MCF 10A (cell line): ENCODE measurements around the gene TMEM134. TPM values are rescaled to one million over a fixed set of nuclear protein-coding genes. Genes with fewer than 3 reads are reported as not detected.
"Not testable (repeated sequence)": the region's sequence is repeated elsewhere in the genome, so short reads cannot be mapped to it uniquely, and the experiment has no call there.

Experiments used
- BruUV-seq: library from RNA; stranded (reverse); fragments of 400-500 nt; replicated peaks from 2 replicates; lab custom pipeline; 2021; lab: Mats Ljungman, UMichigan
- CTCF ChIA-PET: fragments of 300-600 bp; sonication (Branson Sonifier 250); formaldehyde crosslinking; extraction: SDS; loops from one replicate; lab custom pipeline; 2021; ENCODE audit warnings: antibody characterized with exemption, inconsistent platforms; lab: Yijun Ruan, JAX
- POLR2A ChIA-PET: fragments of 300-600, 350-650 bp; sonication (Branson Sonifier 250); formaldehyde crosslinking; extraction: SDS; loops from one replicate; lab custom pipeline; 2020; ENCODE audit warnings: antibody characterized with exemption, inconsistent platforms; lab: Yijun Ruan, JAX
- DNase-seq: peaks from one replicate; pipeline ENCODE4 v3.0.0-alpha.2; 2018; ENCODE audit not compliant: unreplicated experiment
- H3K27ac Mint-ChIP-seq: one replicate; pipeline ENCODE4 v1.8.0; 2022; ENCODE audit warnings: mild to moderate bottlenecking, low read depth, mixed read lengths; ENCODE audit not compliant: unreplicated experiment
- H3K27me3 Mint-ChIP-seq: one replicate; pipeline ENCODE4 v1.8.0; 2022; ENCODE audit warnings: mixed read lengths; ENCODE audit not compliant: insufficient read depth, unreplicated experiment
- H3K36me3 Mint-ChIP-seq: one replicate; pipeline ENCODE4 v1.8.0; 2022; ENCODE audit warnings: mild to moderate bottlenecking, moderate library complexity, mixed read lengths; ENCODE audit not compliant: insufficient read depth, unreplicated experiment
- H3K4me1 Mint-ChIP-seq: one replicate; pipeline ENCODE4 v1.8.0; 2022; ENCODE audit warnings: mixed read lengths; ENCODE audit not compliant: insufficient read depth, unreplicated experiment
- H3K4me3 Mint-ChIP-seq: one replicate; pipeline ENCODE4 v1.8.0; 2022; ENCODE audit warnings: mild to moderate bottlenecking, moderate library complexity, mixed read lengths; ENCODE audit not compliant: unreplicated experiment
- H3K9me3 Mint-ChIP-seq: one replicate; pipeline ENCODE4 v1.8.0; 2022; ENCODE audit warnings: mixed read lengths; ENCODE audit not compliant: unreplicated experiment
- CTCF ChIP-seq: fragments of 200-600 bp; IDR thresholded peaks from one replicate; pipeline ENCODE4 v1.8.0; 2022; ENCODE audit warnings: antibody characterized with exemption, mild to moderate bottlenecking; ENCODE audit not compliant: unreplicated experiment
- intact Hi-C: fragments of 100-400 bp; cut with micrococcal nuclease; formaldehyde crosslinking; loops from 2 replicates; pipeline ENCODE4 v1.14.1; 2022
- total RNA-seq: library from RNA; stranded (reverse); gene quantifications from 2 replicates; pipeline ENCODE4 v1.2.3, GENCODE V29; 2022

Gene TMEM134
- total RNA-seq, 1 experiment from 2014 or later, result 49.7 TPM

DNA sequence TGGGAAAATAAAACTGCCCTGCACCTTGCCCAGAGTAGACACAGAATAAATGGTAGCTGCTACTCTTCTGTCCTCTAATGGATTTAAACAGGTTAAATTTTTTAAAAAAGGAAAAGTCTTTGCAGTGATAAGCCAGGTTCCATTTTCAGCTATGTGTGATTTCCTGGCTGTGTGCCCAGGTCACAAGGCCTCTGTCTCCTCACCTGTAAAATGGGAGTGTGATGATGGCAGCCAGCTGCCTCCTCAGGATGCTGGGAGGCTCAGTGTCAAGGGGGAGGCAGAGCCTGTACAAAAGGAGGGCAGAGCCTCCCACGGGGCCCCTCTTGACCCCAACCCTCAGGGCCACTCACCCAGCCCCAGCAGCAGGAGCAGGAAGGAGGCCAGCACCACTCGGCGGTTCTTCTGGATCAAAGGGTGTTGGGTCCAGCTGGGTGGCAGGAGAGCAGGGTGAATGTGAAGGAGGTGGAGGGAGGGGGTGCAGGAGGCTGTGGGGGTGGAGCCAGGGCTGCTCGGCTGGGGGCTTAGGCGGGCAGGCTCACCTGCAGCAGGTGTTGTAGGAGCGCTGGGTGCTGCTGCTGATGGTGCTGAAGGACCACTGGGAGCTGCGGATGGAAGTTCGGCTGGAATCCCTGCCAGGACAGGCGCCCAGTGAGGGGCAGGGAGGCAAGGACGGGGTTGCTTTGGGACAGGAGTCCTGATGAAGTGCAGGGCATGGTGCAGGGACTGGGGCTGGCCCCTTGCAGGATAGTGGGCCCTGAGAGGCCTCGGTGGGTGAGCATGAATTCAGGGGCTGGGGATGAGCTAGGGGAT is 1.9 kb downstream of the TMEM134 start:
- ChIA-PET CTCF (interaction anchor here (0.7 to 1.9 kb wide), 4 partner anchors 39 to 195 kb away, joined by 3 to 8 read pairs (median 4); partner anchors contain the start of gene RPS6KB2), POLR2A (interaction anchor here (1.2 to 3.2 kb wide), 10 partner anchors 8 to 116 kb away, joined by 3 to 48 read pairs (median 12); partner anchors contain the start of genes AIP, CDK2AP2, GSTP1 and POLD4)
- Mint-ChIP-seq H3K27ac (peak overlapping the region; percentile 79), H3K4me3 (peak overlapping the region; percentile 95), H3K9me3 (no peaks in the 10 kb centered on the region), H3K27me3 (no peaks in the 10 kb centered on the region), H3K4me1 (peaks cover 20% of the 10 kb centered on the region), H3K36me3 (peaks cover 17% of the 10 kb centered on the region)
- intact Hi-C loops, result no loop called here
- no peak for TF ChIP-seq CTCF
- DNase-seq, result no peak
- BruUV-seq, result no TSS peak

DNA sequence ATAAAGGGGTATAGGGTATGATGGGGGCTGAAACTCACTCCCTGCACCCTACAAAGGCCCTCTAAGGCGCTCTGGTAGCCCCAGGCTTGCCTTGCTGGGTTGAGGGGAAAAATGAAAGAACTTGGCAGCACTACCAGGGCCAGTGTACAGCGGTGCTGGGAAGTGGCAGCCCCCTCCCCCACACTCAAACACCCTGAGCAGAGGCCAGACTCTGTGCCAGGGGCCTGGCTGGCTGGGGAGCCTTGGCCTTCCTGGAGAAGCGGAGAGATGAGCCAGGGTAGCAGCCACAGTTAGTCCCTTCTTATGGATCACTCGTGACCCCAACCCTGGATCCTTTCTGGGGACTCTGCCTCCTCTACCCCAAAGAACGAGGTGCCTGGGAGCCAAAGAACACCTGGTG is 2.7 kb downstream of the TMEM134 start:
- Mint-ChIP-seq H3K36me3 (peaks cover 13% of the 10 kb centered on the region), H3K27me3 (no peaks in the 10 kb centered on the region), H3K9me3 (no peaks in the 10 kb centered on the region), H3K4me1 (peaks cover 20% of the 10 kb centered on the region), H3K27ac (no peak overlapping the region), H3K4me3 (no peak overlapping the region)
- ChIA-PET CTCF (interaction anchor here (0.6 to 0.7 kb wide), 2 partner anchors 46 to 195 kb away, joined by 3 read pairs; no protein-coding TSS in a partner anchor), POLR2A (interaction anchor here (0.6 to 3.1 kb wide), 4 partner anchors 38 to 588 kb away, joined by 3 to 19 read pairs (median 4); partner anchors contain the start of genes GSTP1 and RPS6KB2)
- no peak for DNase-seq
- intact Hi-C loops, result no loop called here
- no TSS peak for BruUV-seq
- TF ChIP-seq CTCF, result no peak

DNA sequence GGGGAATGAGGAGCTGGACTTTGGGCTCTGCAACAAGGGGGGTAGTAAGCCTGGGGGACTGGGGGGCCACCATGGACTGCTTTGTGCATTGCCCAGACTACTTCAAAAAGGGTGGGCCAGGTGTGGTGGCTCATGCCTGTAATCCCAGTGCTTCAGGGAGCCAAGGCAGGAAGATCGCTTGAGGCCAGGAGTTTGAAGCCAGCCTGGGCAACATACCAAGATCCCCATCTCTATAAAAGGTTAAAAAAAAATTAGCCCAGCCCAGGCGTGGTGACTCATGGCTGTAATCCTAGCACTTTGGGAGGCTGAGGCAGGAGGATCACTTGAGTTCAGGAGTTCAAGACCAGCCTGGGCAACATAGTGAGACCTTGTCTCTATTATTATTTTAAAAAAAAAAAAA is 3.5 kb downstream of the TMEM134 start:
- CTCF ChIA-PET, result interaction anchor here (0.6 to 1.6 kb wide), 3 partner anchors 41 to 45 kb away, joined by 3 to 8 read pairs (median 5); partner anchors contain the start of gene CDK2AP2
- DNase-seq, result peak; percentile 76
- POLR2A ChIA-PET, result interaction anchor here (0.5 to 3.2 kb wide), 12 partner anchors 23 to 1746 kb away, joined by 3 to 19 read pairs (median 4); partner anchors contain the start of genes GSTP1, POLD4, PPP1CA and RAD9A
- H3K27me3 Mint-ChIP-seq, H3K9me3 Mint-ChIP-seq, intact Hi-C loops, BruUV-seq: not testable (repeated sequence)
- Mint-ChIP-seq H3K36me3 (peaks cover 13% of the 10 kb centered on the region), H3K4me1 (peaks cover 20% of the 10 kb centered on the region), H3K4me3 (peak overlapping the region; percentile 82), H3K27ac (peak overlapping the region; percentile 91)

GRCh38 chr11:67465189-67465510 is 3.9 kb downstream of the TMEM134 start:
- intact Hi-C loops, result no loop called here
- Mint-ChIP-seq H3K4me1 (peaks cover 20% of the 10 kb centered on the region), H3K27me3 (no peaks in the 10 kb centered on the region), H3K27ac (peak overlapping the region; percentile 91), H3K36me3 (peaks cover 13% of the 10 kb centered on the region), H3K4me3 (peak overlapping the region; percentile 82), H3K9me3 (no peaks in the 10 kb centered on the region)
- ChIA-PET POLR2A (interaction anchor here (0.5 to 3.2 kb wide), 13 partner anchors 22 to 1746 kb away, joined by 3 to 19 read pairs (median 4); partner anchors contain the start of genes CLCF1, GSTP1, POLD4 and PPP1CA), CTCF (interaction anchor here (1.0 to 1.6 kb wide), 3 partner anchors 22 to 43 kb away, joined by 3 to 8 read pairs (median 5); partner anchors contain the start of genes CDK2AP2 and CORO1B)
- peak; percentile 42 for DNase-seq
- BruUV-seq, result TSS peak; percentile 72
- no peak for TF ChIP-seq CTCF
